Measurements from ENCODE around the gene CLUH. TPM values are rescaled to one million over a fixed set of nuclear protein-coding genes. Genes with fewer than 3 reads are reported as not detected.
"Not testable (repeated sequence)": the region's sequence is repeated elsewhere in the genome, so short reads cannot be mapped to it uniquely, and the experiment has no call there.

The CLUH gene
- total RNA-seq, 6 experiments from 2014 or later = 88.9 to 224 (median 166) TPM

- H3K27me3 ChIP-seq = no peaks in the 10 kb centered on the region
- H3K4me3 ChIP-seq = no peak overlapping the region
- H3K4me1 ChIP-seq = peaks cover 0 to 20% (median under 1%) of the 10 kb centered on the region in 4 donors
- H3K36me3 ChIP-seq = peaks cover 0 to 87% (median 42%) of the 10 kb centered on the region in 4 donors
- TF ChIP-seq CTCF (IDR thresholded peaks at IDR 0.05) (no peak), POLR2A (IDR thresholded peaks at IDR 0.05) (no peak)
- ATAC-seq (no peak), DNase-seq (peak; percentile 19 to 42 (median 39))
- no peaks in the 10 kb centered on the region for H3K9me3 ChIP-seq
- no peak overlapping the region for H3K27ac ChIP-seq
- intact Hi-C loops (cut with DNase I) = no loop called here
- 49% methylated on average over 4 of the region's 27 CpGs for WGBS (ENCODE audit: insufficient coverage, low coverage, low lambda C conversion rate, missing lambda C conversion rate)
Observed at GRCh38 chr17:2700491-2701141, 10.9 kb downstream of the CLUH start.

DNA sequence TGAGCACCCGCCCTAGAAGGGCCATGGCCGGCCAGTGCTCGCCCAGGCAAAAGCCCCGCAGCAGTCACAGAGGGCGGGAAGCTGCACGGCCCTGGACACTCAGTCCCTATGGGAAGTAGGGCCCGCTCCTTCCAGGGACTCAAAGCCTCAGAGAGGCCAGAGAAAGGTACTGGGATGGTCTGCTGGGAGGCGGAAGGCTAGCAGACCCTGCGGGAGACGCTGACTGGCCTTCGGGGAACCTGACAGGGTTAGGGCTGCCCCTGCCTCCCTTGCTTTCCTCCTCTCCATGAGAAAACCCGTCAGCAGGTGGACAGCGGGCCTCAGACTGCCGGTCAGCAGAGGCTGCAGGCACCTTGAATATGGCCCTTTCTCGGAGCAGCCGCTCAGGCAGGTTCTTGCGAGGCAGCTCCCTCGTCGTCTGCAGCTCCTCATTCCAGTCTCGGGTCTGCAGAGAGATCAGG, 11.5 kb downstream of the CLUH start:
- ATAC-seq = no peak
- Histone ChIP-seq H3K4me3 (no peak overlapping the region), H3K27me3 (no peaks in the 10 kb centered on the region), H3K27ac (no peak overlapping the region), H3K9me3 (no peaks in the 10 kb centered on the region), H3K4me1 (peaks cover 0 to 16% (median 0%) of the 10 kb centered on the region in 4 donors), H3K36me3 (peaks cover 0 to 93% (median 45%) of the 10 kb centered on the region in 4 donors)
- intact Hi-C loops (cut with DNase I) = no loop called here
- 88% methylated on average over 6 of the region's 20 CpGs for WGBS (ENCODE audit: insufficient coverage, low coverage, low lambda C conversion rate, missing lambda C conversion rate)
- peak; percentile 18 to 39 (median 19) for DNase-seq
- TF ChIP-seq POLR2A (IDR thresholded peaks at IDR 0.05) (no peak), CTCF (IDR thresholded peaks at IDR 0.05) (no peak)

- H3K27me3 ChIP-seq; H3K4me3 ChIP-seq; intact Hi-C loops (cut with DNase I); H3K9me3 ChIP-seq; H3K4me1 ChIP-seq; ATAC-seq; H3K27ac ChIP-seq: not testable (repeated sequence)
- H3K36me3 ChIP-seq = peaks cover 0 to 100% (median 49%) of the 10 kb centered on the region in 4 donors
- peak in 2 of 3 donors; percentile 15 to 16 for DNase-seq
- WGBS (ENCODE audit: insufficient coverage, low coverage, low lambda C conversion rate, missing lambda C conversion rate) = 63% methylated on average over 4 of the region's 18 CpGs
Observed at GRCh38 chr17:2699216-2699805, 12.3 kb downstream of the CLUH start.

DNA sequence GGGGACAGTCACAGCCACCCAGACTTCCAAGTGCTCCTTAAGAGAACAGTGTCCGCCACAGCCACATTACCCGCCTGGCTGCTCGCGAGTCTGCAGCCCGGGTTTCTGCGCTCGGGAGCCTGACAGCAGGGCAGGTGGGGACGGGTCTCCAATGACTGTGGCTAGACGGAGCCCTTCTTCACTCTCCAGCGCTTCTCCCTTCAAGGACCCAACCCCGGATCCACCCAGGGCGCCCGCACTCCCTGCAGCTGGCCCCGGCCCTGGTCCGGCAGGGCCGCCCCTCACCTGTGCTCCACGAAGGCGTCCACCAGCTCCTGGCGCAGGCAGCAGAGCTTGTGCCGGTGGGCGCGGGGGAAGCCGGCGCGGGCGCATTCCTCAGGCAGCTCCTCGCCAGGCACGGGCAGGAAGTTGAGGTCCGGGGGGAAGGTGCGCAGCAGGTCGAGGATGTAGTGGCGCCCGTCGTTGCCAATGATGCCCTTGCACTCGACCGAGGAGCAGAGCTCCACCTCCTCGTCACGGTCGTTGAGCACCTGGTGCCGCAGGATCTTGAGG, 13.9 kb downstream of the CLUH start:
- no peak for TF ChIP-seq CTCF (IDR thresholded peaks at IDR 0.05)
- TF ChIP-seq POLR2A (IDR thresholded peaks at IDR 0.05) = no peak
- Histone ChIP-seq H3K36me3 (peaks cover 0 to 98% (median 55%) of the 10 kb centered on the region in 4 donors), H3K27ac (no peak overlapping the region), H3K4me3 (no peak overlapping the region), H3K9me3 (no peaks in the 10 kb centered on the region), H3K27me3 (no peaks in the 10 kb centered on the region), H3K4me1 (no peaks in the 10 kb centered on the region)
- ATAC-seq (no peak), DNase-seq (peak; percentile 14 to 48 (median 44))
- intact Hi-C loops (cut with DNase I) = no loop called here
- 99% methylated on average over 12 of the region's 40 CpGs for WGBS (ENCODE audit: insufficient coverage, low coverage, low lambda C conversion rate, missing lambda C conversion rate)

Data from right lobe of liver (tissue), 6 donors.